NCI-H1092 treated with DMSO at 0.1 percent for 48 hours (cell line): Measurements from ENCODE around the gene DNAH14.
A peak's percentile ranks its signal among the peaks of the same experiment; 100 is the strongest.
"Not testable (repeated sequence)": the region's sequence is repeated elsewhere in the genome, so short reads cannot be mapped to it uniquely, and the experiment has no call there.

Experiments
- DNase-seq: peaks from one replicate; lab custom pipeline; 2025; lab: John Stamatoyannopoulos, UW

DNAH14 gene

DNA sequence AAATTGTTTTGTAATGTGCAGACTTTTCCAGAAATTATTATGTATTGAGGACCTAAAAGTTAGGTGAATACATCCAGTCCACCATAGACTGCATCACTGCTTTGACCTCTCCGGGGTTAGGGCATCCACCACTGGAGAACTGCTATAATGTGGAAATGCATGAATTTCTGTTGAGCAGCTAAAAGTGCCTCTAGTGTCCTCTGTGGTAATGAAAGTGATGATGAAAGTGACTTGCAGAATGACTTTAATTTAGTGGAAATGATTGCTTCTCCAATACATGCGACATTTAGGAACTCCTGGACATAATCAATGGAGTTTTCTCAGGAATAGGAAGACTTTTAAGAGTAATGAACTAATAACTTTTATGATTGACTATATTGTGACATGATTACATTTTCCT, 327.6 kb downstream of the DNAH14 start:
- DNase-seq: no peak

GRCh38 chr1:225258811-225259210, 329.3 kb downstream of the DNAH14 start:
- DNase-seq: no peak

DNA sequence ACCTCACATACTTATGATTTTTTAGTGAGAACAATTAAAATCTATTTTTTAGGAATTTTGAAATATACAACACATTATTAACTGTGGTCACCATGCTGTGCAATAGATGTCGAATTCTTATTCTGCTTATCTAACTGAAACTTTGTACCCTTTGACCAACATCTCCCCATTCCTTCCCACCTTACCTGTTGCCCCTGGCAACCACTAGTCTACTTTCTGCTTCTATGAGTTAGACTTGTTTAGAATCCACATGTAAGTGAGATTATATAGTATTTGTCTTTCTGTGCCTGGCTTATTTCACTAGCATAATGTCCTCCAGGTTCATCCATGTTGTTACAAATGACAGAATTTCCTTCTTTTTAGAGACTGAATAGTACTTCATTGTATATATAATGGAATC, 330.1 kb downstream of the DNAH14 start:
- DNase-seq: no peak

DNA sequence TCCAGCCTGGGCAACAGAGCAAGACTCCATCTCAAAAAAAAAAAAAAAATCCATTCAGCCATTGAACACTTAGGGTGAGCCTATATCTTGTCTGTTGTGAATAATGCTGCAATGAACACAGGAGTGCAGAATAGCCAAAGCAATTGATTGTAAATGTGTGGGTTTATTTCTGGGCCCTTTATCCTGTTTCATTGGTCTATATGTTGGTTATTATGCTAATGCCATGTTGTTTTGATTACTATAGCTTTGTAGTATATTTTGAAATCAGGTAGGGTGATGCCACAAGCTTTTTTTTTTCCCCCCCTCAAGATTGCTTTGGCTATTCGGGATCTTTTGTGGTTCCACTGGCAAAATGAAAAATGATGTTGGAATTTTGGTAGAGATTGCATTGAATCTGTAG, 330.8 kb downstream of the DNAH14 start:
- no peak for DNase-seq

- no peak for DNase-seq
These were observed 348.0 kb downstream of the DNAH14 start for GRCh38 chr1:225277445-225277844.

- DNase-seq: no peak
These were observed 351.1 kb downstream of the DNAH14 start for GRCh38 chr1:225280563-225280962.

DNA sequence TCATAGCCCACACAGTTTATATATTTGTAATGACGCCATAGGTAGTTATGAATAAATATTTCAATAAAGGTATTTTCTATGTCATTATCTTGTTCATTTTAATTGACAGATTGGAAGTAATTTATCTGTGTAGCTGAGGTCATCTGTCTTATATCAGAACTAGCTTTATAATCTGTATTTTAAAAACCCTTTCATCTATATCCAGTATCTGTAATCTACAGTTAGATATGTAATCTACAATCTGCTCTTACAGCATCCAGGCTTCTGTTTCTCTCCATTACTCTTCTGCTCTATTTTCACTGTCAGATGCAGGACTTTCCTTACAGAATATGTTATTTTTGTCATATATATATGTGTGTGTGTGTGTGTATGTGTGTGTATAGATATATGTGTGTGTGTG, 360.8 kb downstream of the DNAH14 start:
- DNase-seq: no peak

- DNase-seq: no peak
These were observed 370.1 kb downstream of the DNAH14 start for GRCh38 chr1:225299624-225300023.

DNA sequence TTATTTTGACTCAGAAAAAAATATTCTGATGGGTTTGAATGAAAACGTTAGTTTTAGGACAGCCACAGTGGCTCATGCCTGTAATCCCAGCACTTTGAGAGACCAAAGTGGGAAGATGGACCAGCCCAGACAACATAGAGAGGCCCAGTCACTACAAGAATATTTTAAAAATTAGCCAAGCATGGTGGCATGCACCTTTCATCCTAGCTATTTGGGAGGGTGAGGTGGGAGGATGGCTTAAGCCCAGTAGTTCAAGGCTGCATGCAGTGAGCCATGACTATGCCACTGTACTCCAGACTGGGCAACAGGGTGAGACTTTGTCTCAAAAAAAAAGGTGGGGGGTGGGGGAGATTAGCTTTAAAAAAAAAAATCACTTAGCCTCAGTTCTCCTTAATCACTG, 370.9 kb downstream of the DNAH14 start:
- no peak for DNase-seq

GRCh38 chr1:225304996-225305395, 375.5 kb downstream of the DNAH14 start:
- no peak for DNase-seq

GRCh38 chr1:225310544-225310943, 381.1 kb downstream of the DNAH14 start:
- not testable (repeated sequence) for DNase-seq

- DNase-seq: peak; percentile 47
These were observed 389.5 kb downstream of the DNAH14 start for GRCh38 chr1:225318706-225319575.

DNA sequence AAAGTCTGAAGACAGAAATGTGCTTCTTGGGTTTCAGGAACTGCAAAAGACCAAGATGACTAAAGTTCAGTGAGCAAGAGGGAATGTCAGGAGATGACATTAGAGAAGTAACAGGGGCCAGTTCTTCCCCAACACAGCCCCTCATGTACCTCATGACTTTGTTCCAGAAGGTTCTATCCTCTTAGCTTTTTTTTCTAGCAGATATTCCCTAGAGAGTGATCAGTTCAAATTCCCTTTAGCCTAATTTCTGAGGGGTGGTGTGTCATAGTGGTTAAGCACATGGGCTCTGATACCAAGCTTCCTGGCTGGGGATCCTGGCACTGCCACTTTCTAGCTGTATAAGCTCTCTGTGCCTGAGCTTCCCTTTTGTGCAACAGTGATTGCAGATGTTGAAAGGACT, 390.4 kb downstream of the DNAH14 start:
- DNase-seq: no peak

GRCh38 chr1:225321784-225322183, 392.3 kb downstream of the DNAH14 start:
- DNase-seq: no peak

- DNase-seq: no peak
These were observed 399.6 kb downstream of the DNAH14 start for GRCh38 chr1:225329041-225329440.

GRCh38 chr1:225329996-225330395, 400.5 kb downstream of the DNAH14 start:
- not testable (repeated sequence) for DNase-seq

DNA sequence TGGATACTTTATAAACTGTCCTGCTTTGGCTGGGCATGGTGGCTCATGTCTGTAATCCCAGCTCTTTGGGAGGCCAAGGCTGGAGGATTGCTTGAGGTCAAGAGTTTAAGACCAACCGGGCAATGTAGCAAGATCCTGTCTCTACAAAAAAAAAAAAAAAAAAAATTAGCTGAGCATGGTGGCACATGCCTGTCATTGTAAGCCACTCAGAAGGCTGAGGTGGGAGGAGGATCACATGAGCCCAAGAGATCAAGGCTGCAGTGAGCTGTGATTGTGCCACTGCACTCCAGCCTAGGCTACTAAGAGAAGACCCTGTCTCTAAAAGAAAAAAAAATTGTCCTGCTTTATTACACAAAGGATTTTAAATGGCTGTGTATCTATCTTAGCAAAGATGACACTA, 403.2 kb downstream of the DNAH14 start:
- DNase-seq: no peak

- not testable (repeated sequence) for DNase-seq
These were observed 405.8 kb downstream of the DNAH14 start for GRCh38 chr1:225335098-225335778.

DNA sequence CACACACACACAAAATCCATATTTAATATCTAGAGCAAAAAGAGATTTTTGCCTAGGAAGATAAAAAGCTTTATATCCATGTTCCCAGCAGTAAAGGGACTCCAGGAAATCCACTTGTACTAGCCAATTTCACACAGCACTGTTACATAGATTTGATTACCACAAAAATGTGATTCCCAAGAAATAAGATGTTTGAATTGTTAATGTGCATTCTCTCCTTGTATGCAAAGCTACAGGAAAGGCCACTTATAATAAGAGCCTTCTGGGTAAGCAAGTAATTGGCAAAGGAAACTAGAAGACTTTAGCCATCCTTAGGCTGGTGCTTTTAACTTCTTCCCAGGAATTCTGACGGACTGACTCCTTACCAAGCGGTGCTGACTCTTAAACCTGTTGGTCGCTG, 409.1 kb downstream of the DNAH14 start:
- no peak for DNase-seq

DNA sequence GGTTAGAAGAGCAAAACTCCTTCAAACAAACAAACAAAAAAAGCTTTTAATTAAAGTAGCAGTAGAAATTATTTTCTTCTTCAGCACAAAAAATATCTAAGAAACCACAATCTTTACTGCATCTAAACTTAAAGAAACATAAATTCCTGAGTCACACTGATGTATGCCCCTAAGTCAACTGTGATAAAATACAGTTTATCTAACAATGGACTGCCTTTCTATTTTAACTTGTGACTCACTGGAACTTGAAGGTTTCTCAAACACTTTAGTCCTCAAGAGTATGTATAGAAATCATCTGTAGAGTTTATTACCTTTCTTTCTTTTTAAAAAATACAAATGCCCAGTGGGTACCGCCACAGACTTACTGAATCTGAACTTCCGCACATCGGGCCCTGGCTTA, 412.2 kb downstream of the DNAH14 start:
- no peak for DNase-seq

DNA sequence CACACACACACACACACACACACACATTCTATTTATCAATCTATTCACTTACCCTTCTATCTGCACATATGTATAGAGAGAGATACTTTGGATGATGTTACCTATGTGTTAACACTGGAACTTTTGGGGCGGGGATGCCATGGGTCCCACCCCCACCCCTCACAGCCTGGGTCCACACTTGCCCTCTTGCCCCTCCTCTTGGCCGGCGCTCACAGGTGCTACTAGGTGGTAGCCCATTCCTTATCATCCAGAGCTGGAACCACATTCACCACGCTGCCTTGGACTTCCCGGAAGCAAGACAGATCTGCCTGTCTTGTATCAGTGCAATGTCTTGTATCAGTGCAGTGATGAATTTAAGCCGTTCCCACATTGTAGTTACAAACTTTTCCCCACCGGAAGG, 413.2 kb downstream of the DNAH14 start:
- DNase-seq: no peak

- peak; percentile 4 for DNase-seq
These were observed 414.1 kb downstream of the DNAH14 start for GRCh38 chr1:225343618-225344017.

GRCh38 chr1:225347123-225347683, 417.7 kb downstream of the DNAH14 start:
- DNase-seq: no peak
